NCI-H748 (cell line): Measurements from ENCODE around the gene ETV6.
"Not testable (repeated sequence)": the region's sequence is repeated elsewhere in the genome, so short reads cannot be mapped to it uniquely, and the experiment has no call there.

Experiments
- DNase-seq: peaks from one replicate; lab custom pipeline; 2025; ENCODE audit not compliant: unreplicated experiment; lab: John Stamatoyannopoulos, UW

ETV6 gene

DNA sequence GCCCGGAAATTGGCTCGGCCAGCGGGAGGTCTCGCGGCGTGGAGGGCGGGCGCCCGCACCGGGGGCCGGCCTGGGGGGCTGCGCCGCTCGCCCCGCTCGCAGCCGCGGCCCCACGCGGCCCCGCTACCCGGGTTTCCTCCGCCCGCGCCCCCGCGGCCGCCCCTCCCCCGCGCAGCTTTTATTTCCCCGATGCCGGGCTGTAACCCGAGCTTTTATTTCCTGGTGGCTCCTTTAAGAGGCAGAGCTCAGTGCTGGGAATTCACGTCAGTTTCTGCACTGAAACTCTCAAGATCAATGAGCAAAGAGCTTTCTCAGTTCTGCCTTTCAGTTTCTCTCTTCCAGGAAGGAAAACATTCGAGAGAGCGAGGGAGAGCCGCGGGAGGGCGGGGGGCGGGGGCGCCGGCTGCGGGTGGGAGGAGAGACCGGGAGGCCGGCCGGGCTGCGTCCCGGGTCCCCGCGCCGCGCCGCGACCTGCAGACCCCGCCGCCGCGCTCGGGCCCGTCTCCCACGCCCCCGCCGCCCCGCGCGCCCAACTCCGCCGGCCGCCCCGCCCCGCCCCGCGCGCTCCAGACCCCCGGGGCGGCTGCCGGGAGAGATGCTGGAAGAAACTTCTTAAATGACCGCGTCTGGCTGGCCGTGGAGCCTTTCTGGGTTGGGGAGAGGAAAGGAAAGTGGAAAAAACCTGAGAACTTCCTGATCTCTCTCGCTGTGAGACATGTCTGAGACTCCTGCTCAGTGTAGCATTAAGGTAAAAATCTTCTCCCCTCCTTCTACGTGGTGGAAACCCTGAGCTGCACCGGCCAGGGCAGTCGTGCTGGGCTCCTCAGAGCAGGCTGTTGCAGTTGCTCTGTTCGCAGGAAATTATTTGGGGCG lies at the start of gene ETV6:
TSS of gene ETV6 (plus strand) at position 262 of the 873 bp plus-strand sequence. CDS start at position 716, 454 bp downstream.
- DNase-seq: peak; percentile 84

DNA sequence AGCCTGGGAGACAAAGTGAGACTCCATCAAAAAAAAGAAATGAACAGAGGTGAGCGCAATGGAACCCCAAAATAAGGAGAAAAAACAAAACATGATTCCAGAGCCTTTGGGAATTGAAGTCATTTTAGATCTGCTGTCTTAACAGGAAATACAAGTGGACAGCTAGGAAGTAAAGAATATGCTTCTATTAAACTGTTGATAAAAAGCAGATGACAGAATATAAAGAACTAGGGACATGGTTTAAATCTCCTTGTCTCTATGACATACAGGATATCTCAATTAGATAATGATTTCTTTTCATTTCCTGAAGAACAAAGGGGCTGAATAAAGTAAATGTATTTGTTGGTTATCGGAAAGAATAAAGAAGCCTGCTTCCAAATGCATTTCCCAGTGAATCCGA lies 49.3 kb upstream of the ETV6 start:
- DNase-seq: no peak

DNA sequence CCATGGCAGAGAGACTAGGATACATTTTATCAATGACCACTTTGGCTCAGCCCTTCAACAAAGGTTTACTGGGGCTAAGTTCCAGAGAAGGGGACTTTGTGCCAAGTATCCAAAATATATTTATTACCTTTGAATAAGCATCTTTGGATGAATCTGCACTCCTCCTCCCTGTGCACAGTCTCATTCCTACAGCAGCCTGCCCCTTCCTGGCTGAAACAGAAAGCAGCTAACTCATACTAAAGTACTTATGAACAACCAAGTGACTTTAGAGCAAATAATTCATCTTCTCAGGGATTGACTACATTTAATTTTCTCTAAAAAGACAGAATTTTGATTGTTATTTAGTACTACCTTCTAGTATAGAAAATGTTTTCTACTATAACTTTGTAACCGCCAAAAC lies 47.8 kb upstream of the ETV6 start:
- DNase-seq: no peak

DNA sequence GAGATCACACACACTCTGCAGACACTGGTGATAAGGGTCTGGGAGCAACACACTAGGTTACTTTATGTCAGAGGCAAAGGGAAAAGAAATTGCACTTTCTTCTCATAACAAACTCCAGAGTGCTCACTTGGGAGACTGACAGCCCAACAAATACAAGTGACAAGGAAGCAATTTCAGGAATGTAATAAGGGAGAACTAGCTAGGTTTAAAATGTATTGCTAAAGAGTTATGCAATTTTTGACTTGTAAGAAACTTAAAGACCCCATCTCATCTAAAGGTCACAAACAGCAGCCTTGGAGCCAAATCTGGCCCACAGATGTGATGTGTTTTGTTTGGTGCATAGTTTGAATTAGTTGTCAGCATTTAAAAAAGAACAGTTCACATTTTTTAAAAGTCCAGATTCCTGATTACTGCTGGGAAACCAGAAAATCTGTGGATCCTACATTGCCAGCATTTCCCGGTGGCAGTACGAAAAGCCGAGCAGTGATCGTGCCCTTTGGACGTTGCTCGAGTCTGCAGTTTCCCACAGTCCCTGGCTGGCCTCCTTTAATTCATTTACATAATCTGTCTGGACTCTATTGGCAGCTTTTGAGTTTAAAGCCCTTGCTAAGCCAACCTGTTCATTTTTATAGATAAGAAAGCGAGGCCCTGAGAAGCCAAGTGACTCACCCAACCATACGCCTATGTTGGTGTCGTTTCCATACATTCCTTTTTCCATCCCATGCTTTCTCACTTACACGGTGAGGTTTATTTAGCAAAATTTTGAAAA lies 42.0 kb upstream of the ETV6 start:
- no peak for DNase-seq

DNA sequence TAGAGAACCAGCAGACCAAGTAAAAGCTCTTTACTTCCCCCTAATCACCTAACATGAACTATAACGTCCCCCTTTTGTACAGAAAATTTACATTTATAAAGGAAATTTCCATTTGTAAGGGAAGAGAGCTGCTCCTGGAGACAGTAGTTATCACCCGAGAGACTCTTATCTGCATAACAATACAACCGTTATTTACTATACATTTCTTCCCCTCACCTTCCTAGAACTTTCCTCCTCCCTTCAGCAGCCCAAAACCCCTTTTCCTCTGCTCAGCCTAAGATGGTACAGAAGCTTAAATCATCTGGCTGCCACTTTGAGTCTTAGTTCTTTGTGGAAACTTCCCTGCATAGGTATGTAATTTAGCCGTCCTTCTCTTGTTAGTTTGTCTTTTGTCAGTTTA lies 40.4 kb upstream of the ETV6 start:
- no peak for DNase-seq

DNA sequence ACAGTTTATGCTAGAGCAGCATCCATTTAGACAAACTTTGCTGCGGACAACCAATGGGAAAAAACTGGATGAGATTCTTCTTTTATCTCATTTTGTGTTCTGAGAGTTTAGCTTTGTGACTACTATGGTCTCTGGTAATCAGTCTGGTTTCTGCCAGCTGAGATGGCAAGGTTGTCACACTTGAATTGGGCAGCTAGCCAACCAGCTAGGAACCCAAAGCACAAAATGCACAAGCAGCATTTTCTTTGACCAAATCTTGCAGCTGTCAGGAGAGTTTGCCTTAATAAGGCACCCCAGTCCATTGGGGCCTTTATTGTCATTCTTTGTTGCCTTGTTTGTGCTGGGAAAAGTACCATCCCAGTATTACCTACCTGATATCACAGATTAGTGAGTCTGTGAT lies 34.0 kb upstream of the ETV6 start:
- DNase-seq: no peak

DNA sequence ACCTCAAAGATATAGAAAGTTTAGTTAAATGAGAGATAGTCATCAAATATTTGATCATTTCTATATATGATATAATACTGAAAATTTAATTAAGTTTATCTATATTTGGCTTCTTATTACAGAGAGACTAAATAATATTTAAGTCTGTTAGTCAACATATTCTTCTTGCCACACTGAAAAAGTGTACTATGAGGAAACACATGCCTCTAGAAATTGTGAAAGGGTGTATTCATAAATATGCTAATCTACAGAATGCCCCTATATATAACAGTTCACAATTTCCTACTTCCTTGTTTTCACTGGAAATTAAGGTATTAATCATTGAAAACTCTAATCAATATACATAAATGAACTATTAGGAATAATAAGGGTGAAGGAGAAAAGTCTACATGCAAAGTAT lies 31.4 kb upstream of the ETV6 start:
- no peak for DNase-seq

DNA sequence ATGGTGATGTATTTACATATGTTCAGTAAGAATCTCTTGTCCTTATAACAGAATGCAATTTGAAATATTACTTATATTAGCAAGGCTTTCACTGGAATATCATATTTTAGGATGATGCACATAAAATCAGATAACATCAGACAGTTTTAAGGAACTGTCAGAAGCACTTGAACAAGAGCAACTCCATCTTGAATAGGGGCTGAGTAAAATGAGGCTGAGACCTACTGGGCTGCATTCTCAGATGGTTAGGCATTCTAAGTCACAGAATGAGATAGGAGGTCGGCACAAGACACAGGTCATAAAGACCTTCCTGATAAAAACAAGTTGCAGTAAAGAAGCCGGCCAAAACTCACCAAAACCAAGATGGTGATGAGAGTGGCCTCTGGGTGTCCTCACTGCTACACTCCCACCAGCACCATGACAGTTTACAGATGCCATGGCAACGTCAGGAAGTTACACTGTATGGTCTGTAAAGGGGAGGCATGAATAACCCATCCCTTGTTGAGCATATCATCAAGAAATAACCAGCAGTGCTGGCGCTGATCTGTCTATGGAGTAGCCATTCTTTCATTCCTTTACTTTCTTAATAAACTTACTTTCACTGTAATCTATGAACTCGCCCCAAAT lies 27.6 kb upstream of the ETV6 start:
- peak; percentile 28 for DNase-seq

DNA sequence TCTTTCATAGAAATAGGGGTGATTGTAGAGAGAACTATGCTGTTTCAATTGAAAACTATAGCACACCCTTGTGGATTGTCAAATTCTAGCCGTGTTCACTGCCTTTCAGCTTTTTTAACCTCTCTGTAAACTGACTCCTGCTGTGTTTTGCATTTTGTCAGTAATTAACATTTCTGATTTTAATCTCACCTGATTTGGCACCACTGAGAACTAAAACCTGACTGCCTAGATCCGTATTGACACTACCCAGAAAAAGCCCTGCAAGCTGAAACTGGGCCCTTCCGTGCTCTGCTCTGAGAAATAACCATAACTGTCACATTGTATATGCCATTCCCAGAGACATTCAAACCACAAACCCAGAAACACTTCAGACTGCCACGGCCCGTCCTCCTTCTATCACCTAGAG lies 26.6 kb upstream of the ETV6 start:
- no peak for DNase-seq

DNA sequence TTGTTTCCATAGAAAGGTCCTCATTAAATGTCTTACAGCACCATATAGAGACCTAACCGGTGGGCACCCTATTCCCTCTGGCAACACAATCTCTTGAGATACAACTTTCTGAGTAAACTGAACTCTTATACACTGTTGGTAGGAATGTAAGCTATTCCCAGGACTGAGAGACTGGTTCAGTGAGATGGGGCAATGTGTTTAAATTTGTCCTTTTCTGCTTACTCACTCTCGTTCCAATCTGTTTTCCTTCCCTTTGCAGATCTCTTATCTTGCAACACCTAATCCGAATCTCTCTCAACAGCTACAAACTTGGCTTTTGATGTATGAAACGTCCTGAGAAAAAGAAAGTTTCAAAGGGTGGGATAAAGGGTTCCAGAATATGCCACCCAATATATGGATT lies 26.1 kb upstream of the ETV6 start:
- no peak for DNase-seq

DNA sequence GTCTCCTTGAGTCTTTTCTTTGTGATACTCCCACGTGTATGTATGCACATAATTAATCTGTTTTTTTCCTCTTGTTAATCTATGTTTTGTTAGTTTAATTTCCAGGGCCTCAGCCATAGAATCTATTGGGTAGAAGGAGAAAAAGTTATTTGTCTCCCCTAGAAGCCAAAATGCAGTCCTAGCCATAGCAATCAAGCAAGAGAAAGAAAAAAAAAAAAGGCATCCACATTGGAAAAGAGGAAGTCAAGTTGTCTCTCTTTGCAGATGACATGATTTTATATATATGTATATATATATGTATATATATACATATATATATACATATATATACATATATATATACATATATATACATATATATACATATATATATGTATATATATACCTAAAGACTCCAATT lies 25.4 kb upstream of the ETV6 start:
- no peak for DNase-seq

DNA sequence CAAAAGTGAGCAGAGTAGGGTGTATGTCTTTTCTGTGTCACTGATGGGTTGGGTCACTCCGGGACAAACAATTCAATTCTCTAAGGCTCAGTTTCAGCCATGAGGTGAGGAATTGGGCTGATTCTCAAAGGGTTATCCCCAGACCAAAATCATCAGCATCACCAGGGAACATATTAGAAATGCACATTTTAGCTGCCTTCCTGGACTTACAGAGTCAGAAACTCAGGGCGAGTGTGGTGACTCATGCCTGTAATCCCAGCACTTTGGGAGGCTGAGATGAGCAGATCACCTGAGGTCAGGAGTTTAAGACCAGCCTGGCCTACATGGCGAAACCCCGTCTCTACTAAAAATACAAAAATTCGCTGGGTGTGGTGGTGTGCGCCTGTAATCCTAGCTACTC lies 21.8 kb upstream of the ETV6 start:
- DNase-seq: not testable (repeated sequence)

DNA sequence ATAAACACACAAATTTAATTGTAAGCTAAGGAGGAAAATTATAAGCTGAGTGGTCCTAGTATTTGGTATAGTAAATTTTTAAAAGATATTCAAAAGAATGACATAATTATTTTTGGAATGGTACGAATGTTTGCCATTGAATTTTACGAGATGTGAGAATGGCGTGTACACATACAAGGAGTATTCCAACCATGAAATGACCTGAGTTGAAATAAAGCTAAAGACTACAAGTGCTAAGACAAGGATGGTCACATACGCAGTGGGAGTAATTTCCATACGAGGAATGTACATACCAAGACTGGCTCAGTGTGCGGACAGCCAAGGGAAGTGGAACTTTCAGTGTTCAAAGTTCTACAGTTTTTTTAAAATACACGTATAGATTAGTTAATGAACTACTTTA lies 21.1 kb upstream of the ETV6 start:
- no peak for DNase-seq

DNA sequence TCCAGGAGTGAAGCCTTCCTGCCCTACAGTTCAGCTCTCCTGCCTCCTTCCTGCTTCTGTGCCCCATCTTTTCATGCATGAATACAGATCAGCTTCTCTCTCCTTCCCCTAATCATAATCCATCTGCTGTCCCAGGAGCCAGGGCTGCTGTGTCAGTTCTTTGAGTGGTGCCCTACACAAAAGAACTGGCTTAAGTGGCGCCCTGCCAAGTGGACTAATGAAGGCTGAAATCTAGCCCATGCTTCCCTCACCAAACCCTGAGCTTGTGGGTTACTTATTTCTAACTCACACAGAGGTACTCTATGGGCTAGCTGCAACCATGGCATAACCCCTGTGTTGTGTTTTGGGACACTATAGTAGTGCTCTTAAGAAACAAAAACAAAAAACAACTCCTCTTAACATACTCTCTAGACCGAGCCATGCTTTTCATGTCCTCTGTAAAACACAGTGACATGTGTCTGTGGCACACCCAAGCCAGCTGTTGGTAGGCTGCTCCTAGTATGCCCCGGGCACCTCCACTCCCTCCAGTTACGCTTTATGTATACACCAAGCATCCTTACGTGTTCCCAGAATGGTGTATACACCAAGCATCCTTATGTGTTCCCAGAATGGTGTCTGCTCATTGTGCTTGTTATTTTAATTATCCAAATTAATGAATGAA lies 19.3 kb upstream of the ETV6 start:
- peak; percentile 59 for DNase-seq

DNA sequence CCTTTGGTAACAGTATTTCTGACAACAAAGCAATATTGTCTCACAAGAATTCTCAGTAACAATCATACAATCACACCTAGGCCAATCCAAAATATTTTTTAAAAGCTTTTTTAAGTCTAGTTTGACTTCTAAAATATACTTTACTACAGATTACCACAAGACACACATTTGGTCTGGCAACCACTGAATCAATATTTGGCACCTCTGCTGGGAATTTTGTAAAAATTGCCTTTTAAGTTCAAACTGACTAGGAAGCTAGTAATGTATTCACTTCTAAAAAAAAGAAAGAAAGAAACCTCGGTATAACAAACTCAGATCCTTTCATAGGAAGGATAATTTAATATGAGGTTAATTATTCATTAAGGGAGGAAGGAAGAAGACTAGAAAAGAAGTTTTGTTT lies 18.2 kb upstream of the ETV6 start:
- no peak for DNase-seq

DNA sequence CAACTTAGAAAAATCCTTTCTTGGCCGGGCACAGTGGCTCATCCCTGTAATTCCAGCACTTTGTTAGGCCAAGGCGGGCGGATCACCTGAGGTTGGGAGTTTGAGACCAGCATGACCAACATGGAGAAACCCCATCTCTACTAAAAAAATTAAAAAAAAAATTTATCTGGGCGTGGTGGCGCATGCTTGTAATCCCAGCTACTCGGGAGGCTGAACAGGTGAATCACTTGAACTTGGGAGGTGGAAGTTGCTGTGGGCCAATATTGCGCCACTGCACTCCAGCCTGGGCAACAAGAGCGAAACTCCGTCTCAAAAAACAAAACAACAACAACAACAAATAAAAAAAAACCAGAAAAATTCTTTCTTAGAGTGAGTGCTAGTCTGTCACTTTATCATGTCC lies 17.6 kb upstream of the ETV6 start:
- DNase-seq: not testable (repeated sequence)

DNA sequence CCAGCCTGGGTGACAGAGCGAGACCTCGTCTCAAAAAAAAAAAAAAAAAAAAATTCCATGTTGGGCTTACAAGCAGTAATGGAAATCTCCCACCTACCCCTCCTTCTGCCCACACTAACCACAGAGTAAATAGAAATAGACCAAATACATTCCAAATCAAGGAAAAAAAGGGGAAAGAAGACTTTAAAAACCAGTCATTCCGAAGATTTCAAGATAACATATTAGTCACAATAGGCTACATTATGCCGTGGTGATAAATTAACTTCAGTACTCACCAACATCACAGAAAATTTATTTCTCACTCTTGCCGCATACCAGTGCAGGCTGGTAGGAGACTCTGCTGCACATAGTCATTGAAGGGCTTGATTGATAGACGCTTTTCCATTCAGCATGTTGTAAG lies 15.5 kb upstream of the ETV6 start:
- no peak for DNase-seq

DNA sequence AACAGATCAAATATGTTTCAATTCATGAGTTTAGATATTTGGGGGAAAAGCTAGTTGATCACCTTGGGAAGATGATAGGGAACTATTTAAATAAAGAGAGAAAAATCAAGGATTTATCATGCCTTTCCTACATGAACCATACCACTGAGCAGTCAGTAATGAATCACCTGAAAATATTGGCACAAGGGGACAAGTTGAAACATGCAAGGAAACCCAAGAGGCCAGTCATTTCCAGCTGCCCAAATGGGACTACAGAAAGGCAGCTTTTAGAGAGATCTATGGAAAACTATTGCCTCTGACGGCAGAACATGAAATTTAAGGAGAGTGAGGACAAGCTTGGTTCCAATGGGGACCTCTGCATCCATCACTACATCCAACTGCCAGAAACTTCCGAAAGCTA lies 14.1 kb upstream of the ETV6 start:
- no peak for DNase-seq

DNA sequence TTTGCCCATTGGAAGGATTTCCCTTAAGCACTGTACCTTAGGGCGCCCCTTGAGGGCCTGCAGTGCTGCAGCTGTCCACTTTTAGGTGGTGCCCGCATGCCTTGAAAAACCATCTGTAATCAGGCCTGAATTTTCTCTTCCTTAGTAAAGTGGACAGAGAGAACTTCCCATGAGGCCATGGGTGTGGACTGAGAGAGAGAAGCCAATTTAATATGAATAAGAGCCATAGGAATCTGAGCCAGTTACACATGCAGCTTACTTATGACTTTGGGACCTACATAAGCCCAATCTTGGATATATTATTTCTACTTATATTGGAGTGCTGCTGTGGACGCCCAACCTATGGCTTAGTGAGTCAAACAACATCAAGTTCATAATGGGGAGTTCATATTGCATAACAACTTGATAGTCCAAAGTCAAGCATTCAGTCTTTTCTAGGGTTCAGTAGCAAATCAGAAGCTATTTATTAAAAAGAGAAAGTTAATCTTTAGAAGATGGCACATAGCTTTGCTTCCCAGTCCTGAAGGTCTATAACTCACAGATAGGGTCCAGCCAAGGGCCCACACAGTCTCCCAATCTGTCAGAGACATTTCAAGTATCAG lies 11.1 kb upstream of the ETV6 start:
- no peak for DNase-seq

DNA sequence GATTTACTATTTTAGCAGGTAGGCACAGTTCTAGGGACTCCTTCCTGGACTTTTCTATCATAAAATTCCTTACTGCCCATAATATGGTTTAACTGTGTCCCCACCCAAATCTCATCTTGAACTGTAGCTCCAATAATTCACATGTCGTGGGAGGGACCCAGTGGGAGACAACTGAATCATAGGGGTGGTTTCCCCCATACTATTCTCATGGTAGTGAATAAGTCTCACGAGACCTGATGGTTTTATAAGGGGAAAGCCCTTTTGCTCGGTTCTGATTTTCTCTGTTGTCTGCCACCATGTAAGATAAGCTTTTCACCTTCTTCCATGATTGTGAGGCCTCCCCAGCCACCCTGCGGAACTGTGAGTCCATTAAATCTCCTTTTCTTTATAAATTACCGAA lies 10.0 kb upstream of the ETV6 start:
- no peak for DNase-seq

DNA sequence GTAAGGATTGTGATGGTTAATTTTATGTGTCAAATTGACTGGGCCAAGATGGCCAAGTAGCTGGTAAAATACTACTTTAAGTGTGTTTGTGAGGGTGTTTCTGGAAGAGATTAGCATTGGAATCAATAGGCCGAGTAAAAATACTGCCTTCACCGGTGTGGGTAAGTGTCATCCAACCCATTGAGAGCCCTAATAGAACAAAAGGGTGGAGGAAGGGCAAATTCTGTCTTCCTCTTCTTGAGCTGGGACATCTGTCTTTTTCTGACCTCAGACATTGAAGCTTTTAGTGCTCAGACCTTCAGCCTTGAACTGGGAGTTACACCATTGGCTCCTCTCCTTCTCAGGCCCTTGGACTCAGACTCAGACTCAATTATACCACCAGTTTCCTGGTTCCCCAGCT lies 8.0 kb upstream of the ETV6 start:
- DNase-seq: no peak
